ENCODE measurements around the gene CES2.

- no peak for TF ChIP-seq CTCF (IDR thresholded peaks at IDR 0.05; ENCODE audit: borderline replicate concordance, extremely low read depth, low read length, poor library complexity, severe bottlenecking)
- TF ChIP-seq EZH2 (IDR thresholded peaks at IDR 0.05; ENCODE audit: borderline replicate concordance, low read depth, low read length, severe bottlenecking): no peak
Measured at GRCh38 chr16:66904428-66904845, 30.9 kb upstream of the CES2 start.
